HG03025 (cell line): Measurements from ENCODE around the gene ADGRB3.

ENCODE experiments used
- ATAC-seq: cut with Tn5 transposase; IDR thresholded peaks from one replicate; pipeline ENCODE4 v1.9.1; 2021; ENCODE audit warnings: mild to moderate bottlenecking, moderate library complexity; ENCODE audit not compliant: unreplicated experiment, low FRiP score

ADGRB3 gene

GRCh38 chr6:68695838-68696237 is 60.8 kb downstream of the ADGRB3 start:
- ATAC-seq = no peak

- ATAC-seq = no peak
Observed at GRCh38 chr6:68697394-68697793, 62.3 kb downstream of the ADGRB3 start.

- no peak for ATAC-seq
Observed at GRCh38 chr6:68701159-68701558, 66.1 kb downstream of the ADGRB3 start.

GRCh38 chr6:68704485-68704884 is 69.4 kb downstream of the ADGRB3 start:
- ATAC-seq = no peak

GRCh38 chr6:68709091-68709490 is 74.0 kb downstream of the ADGRB3 start:
- ATAC-seq = no peak

GRCh38 chr6:68709882-68710281 is 74.8 kb downstream of the ADGRB3 start:
- no peak for ATAC-seq

- ATAC-seq = no peak
Observed at GRCh38 chr6:68710496-68710895, 75.4 kb downstream of the ADGRB3 start.

- no peak for ATAC-seq
Observed at GRCh38 chr6:68710916-68711315, 75.8 kb downstream of the ADGRB3 start.

GRCh38 chr6:68711386-68712000 is 76.4 kb downstream of the ADGRB3 start:
- no peak for ATAC-seq

- ATAC-seq = no peak
Observed at GRCh38 chr6:68716620-68717019, 81.5 kb downstream of the ADGRB3 start.

GRCh38 chr6:68718385-68719073 is 83.4 kb downstream of the ADGRB3 start:
- no peak for ATAC-seq

- ATAC-seq = no peak
Observed at GRCh38 chr6:68719761-68720160, 84.7 kb downstream of the ADGRB3 start.

- ATAC-seq = no peak
Observed at GRCh38 chr6:68722891-68723527, 87.9 kb downstream of the ADGRB3 start.

- no peak for ATAC-seq
Observed at GRCh38 chr6:68724060-68724459, 89.0 kb downstream of the ADGRB3 start.

- no peak for ATAC-seq
Observed at GRCh38 chr6:68726337-68726736, 91.3 kb downstream of the ADGRB3 start.

- ATAC-seq = no peak
Observed at GRCh38 chr6:68726992-68727391, 91.9 kb downstream of the ADGRB3 start.

- no peak for ATAC-seq
Observed at GRCh38 chr6:68727699-68728098, 92.6 kb downstream of the ADGRB3 start.

- ATAC-seq = no peak
Observed at GRCh38 chr6:68728159-68728979, 93.3 kb downstream of the ADGRB3 start.

- no peak for ATAC-seq
Observed at GRCh38 chr6:68729377-68729903, 94.4 kb downstream of the ADGRB3 start.

- no peak for ATAC-seq
Observed at GRCh38 chr6:68730291-68731054, 95.4 kb downstream of the ADGRB3 start.
